ENCODE results near the gene ULK2.

DNA sequence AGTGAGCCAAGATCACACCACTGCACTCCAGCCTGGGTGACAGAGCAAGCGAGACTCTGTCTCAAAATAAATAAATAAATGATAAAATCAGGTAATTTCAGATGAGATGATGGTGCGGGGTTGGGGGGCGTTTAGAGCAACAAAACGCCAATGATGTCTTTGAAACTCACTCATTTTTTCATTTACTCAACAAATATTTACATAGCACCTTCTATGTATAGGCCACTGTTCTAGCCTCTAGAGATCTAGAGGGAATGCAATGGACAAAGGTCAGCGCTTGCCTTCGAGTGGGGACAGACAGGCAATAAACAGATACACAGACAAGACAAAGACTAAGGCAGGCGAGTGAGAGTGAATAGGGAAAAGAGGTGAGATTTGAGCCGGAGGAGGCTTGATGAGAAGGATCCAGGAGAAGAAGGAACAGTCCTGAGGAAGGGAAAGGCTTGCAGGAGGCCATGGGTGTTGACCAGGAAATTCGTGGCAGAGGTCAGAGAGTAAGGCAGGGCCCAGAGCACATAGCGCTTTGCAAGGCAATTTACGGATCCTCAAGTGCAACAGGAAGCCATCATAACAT lies 133.7 kb downstream of the ULK2 start:
- TF ChIP-seq POLR2A (IDR thresholded peaks at IDR 0.05) = no peak
- TF ChIP-seq, protein P1, sequence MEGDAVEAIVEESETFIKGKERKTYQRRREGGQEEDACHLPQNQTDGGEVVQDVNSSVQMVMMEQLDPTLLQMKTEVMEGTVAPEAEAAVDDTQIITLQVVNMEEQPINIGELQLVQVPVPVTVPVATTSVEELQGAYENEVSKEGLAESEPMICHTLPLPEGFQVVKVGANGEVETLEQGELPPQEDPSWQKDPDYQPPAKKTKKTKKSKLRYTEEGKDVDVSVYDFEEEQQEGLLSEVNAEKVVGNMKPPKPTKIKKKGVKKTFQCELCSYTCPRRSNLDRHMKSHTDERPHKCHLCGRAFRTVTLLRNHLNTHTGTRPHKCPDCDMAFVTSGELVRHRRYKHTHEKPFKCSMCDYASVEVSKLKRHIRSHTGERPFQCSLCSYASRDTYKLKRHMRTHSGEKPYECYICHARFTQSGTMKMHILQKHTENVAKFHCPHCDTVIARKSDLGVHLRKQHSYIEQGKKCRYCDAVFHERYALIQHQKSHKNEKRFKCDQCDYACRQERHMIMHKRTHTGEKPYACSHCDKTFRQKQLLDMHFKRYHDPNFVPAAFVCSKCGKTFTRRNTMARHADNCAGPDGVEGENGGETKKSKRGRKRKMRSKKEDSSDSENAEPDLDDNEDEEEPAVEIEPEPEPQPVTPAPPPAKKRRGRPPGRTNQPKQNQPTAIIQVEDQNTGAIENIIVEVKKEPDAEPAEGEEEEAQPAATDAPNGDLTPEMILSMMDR (IDR thresholded peaks at IDR 0.05) = no peak

All from heart left ventricle (tissue), 13 donors.